ENCODE measurements around the gene TNFRSF12A.
A peak's percentile ranks its signal among the peaks of the same experiment; 100 is the strongest.

Gene TNFRSF12A

GRCh38 chr16:3017794-3018506 is 2.2 kb upstream of the TNFRSF12A start, which contains the start of gene CLDN6:
Gene CLDN6, minus strand, starts transcription at chr16:3018183. Its CDS starts 2,162 bp downstream, at chr16:3016021.
- Histone ChIP-seq H3K9me3 (no peaks in the 10 kb centered on the region), H3K27me3 (peaks cover 52% of the 10 kb centered on the region), H4K20me1 (peaks cover 29% of the 10 kb centered on the region), H3K4me2 (peak within 1 kb of the TSS; percentile 17), H3K4me3 (no peak within 1 kb of the TSS), H3K9ac (no peak within 1 kb of the TSS), H3K4me1 (peaks cover 47% of the 10 kb centered on the region), H3K27ac (no peak within 1 kb of the TSS), H3K36me3 (no peaks in the 10 kb centered on the region)
- TF ChIP-seq Cebpa-rat (IDR thresholded peaks at IDR 0.05), result no peak

- no peak overlapping the region for H3K27ac ChIP-seq
These were observed 448 bp upstream of the TNFRSF12A start for GRCh38 chr16:3019594-3020246.

GRCh38 chr16:3020604-3021448 is 658 bp downstream of the TNFRSF12A start:
- no peak overlapping the region for H3K27ac ChIP-seq
- H3K9ac ChIP-seq, result peak overlapping the region; percentile 72; the same call in 1 of the 2 replicates

More at GRCh38 chr16:3019594-3020246, 448 bp upstream of the TNFRSF12A start:
- no peaks in the 10 kb centered on the region for H3K9me3 ChIP-seq
- peaks cover 55% of the 10 kb centered on the region for H3K4me1 ChIP-seq
- no peak overlapping the region for H3K9ac ChIP-seq
- H3K4me3 ChIP-seq, result peak overlapping the region; percentile 71
- peaks cover 35% of the 10 kb centered on the region for H3K27me3 ChIP-seq
- TF ChIP-seq Cebpa-rat (IDR thresholded peaks at IDR 0.05), result no peak
- peaks cover 27% of the 10 kb centered on the region for H4K20me1 ChIP-seq
- H3K36me3 ChIP-seq, result no peaks in the 10 kb centered on the region
- H3K4me2 ChIP-seq, result peak overlapping the region; percentile 99

GRCh38 chr16:3021449-3022207 is 1.5 kb downstream of the TNFRSF12A start:
- no peak for TF ChIP-seq Cebpa-rat (IDR thresholded peaks at IDR 0.05)
- H3K27ac ChIP-seq, result no peak overlapping the region
- peaks cover 46% of the 10 kb centered on the region for H4K20me1 ChIP-seq
- peak overlapping the region; percentile 99 for H3K4me2 ChIP-seq
- peaks cover 14% of the 10 kb centered on the region for H3K36me3 ChIP-seq
- H3K9me3 ChIP-seq, result no peaks in the 10 kb centered on the region
- peak overlapping the region; percentile 71 for H3K4me3 ChIP-seq
- H3K4me1 ChIP-seq, result peaks cover 65% of the 10 kb centered on the region
- peaks cover 33% of the 10 kb centered on the region for H3K27me3 ChIP-seq
- H3K9ac ChIP-seq, result 0 out of 2 replicates have a peak overlapping the region, but pooled peaks have one; percentile 3

More at GRCh38 chr16:3020604-3021448, 658 bp downstream of the TNFRSF12A start:
- peaks cover 65% of the 10 kb centered on the region for H3K4me1 ChIP-seq
- peaks cover 33% of the 10 kb centered on the region for H3K27me3 ChIP-seq
- no peak for TF ChIP-seq Cebpa-rat (IDR thresholded peaks at IDR 0.05)
- peaks cover 6% of the 10 kb centered on the region for H3K36me3 ChIP-seq
- peak overlapping the region; percentile 99 for H3K4me2 ChIP-seq
- no peaks in the 10 kb centered on the region for H3K9me3 ChIP-seq
- H4K20me1 ChIP-seq, result peaks cover 39% of the 10 kb centered on the region
- H3K4me3 ChIP-seq, result peak overlapping the region; percentile 71

- peaks cover 20% of the 10 kb centered on the region for H3K36me3 ChIP-seq
- H3K9me3 ChIP-seq, result no peaks in the 10 kb centered on the region
- no peak for TF ChIP-seq Cebpa-rat (IDR thresholded peaks at IDR 0.05)
- peaks cover 67% of the 10 kb centered on the region for H3K4me1 ChIP-seq
- peaks cover 30% of the 10 kb centered on the region for H3K27me3 ChIP-seq
- H3K4me2 ChIP-seq, result peak overlapping the region; percentile 99
- no peak overlapping the region for H3K27ac ChIP-seq
- H3K9ac ChIP-seq, result no peak overlapping the region
- peaks cover 52% of the 10 kb centered on the region for H4K20me1 ChIP-seq
- no peak overlapping the region for H3K4me3 ChIP-seq
These were observed 2.1 kb downstream of the TNFRSF12A start for GRCh38 chr16:3022208-3022683.

- Histone ChIP-seq H3K4me2 (peak overlapping the region; percentile 99), H4K20me1 (peaks cover 58% of the 10 kb centered on the region), H3K36me3 (peaks cover 23% of the 10 kb centered on the region), H3K4me1 (peaks cover 72% of the 10 kb centered on the region), H3K27ac (peak overlapping the region; percentile 99; the same call in 1 of the 2 replicates), H3K4me3 (peak overlapping the region; percentile 79), H3K9me3 (no peaks in the 10 kb centered on the region), H3K9ac (peak overlapping the region; percentile 96; the same call in 1 of the 2 replicates), H3K27me3 (peaks cover 29% of the 10 kb centered on the region)
- no peak for TF ChIP-seq Cebpa-rat (IDR thresholded peaks at IDR 0.05)
These were observed 2.7 kb downstream of the TNFRSF12A start for GRCh38 chr16:3022684-3023414.

- peaks cover 70% of the 10 kb centered on the region for H3K4me1 ChIP-seq
- peak overlapping the region; percentile 99 for H3K27ac ChIP-seq
These were observed 3.2 kb downstream of the TNFRSF12A start for GRCh38 chr16:3023415-3023668.

GRCh38 chr16:3023669-3024478 is 3.7 kb downstream of the TNFRSF12A start, which contains the start of the genes HCFC1R1 and THOC6:
Gene HCFC1R1, minus strand, starts transcription at chr16:3023942. Its CDS starts 1 bp downstream, at chr16:3023941.
Gene THOC6, plus strand, starts transcription at chr16:3024035. Its CDS starts 292 bp downstream, at chr16:3024327.
- H3K4me3 ChIP-seq, result peak within 1 kb of the TSS; percentile 79
- peaks cover 23% of the 10 kb centered on the region for H3K36me3 ChIP-seq
- no peak for TF ChIP-seq Cebpa-rat (IDR thresholded peaks at IDR 0.05)
- H3K4me2 ChIP-seq, result peak within 1 kb of the TSS; percentile 99
- peaks cover 66% of the 10 kb centered on the region for H4K20me1 ChIP-seq
- H3K4me1 ChIP-seq, result peaks cover 75% of the 10 kb centered on the region
- H3K9me3 ChIP-seq, result no peaks in the 10 kb centered on the region
- H3K27me3 ChIP-seq, result peaks cover 26% of the 10 kb centered on the region
- peak within 1 kb of the TSS; percentile 96 for H3K9ac ChIP-seq
- peak within 1 kb of the TSS; percentile 99 for H3K27ac ChIP-seq

More at GRCh38 chr16:3023415-3023668, 3.2 kb downstream of the TNFRSF12A start:
- Histone ChIP-seq H3K4me2 (peak overlapping the region; percentile 99), H3K36me3 (peaks cover 23% of the 10 kb centered on the region), H4K20me1 (peaks cover 60% of the 10 kb centered on the region), H3K9ac (peak overlapping the region; percentile 96), H3K4me3 (peak overlapping the region; percentile 79), H3K9me3 (no peaks in the 10 kb centered on the region), H3K27me3 (peaks cover 26% of the 10 kb centered on the region)
- no peak for TF ChIP-seq Cebpa-rat (IDR thresholded peaks at IDR 0.05)
